WTC11 (cell line): ENCODE data around the gene OVOL2. TPM values are rescaled to one million over a fixed set of nuclear protein-coding genes. Genes with fewer than 3 reads are reported as not detected.
A peak's percentile ranks its signal among the peaks of the same experiment; 100 is the strongest.

Experiments
- ATAC-seq: fragments of 200-7000 bp; cut with Tn5 transposase; 2 replicates; pipeline ENCODE4 v1.10.0; 2021; ENCODE audit warnings: mild to moderate bottlenecking, moderate library complexity
- Bru-seq: library from RNA; stranded (reverse); fragments of 400-500 nt; gene quantifications from one replicate; lab custom pipeline; 2021; lab: Mats Ljungman, UMichigan
- CTCF ChIA-PET: fragments of 300-600 bp; sonication (Branson Sonifier 250); formaldehyde crosslinking; loops from one replicate; lab custom pipeline; 2021; ENCODE audit warnings: antibody characterized with exemption; lab: Charles Lee
- POLR2A ChIA-PET: fragments of 350-600 bp; sonication (Branson Sonifier 250); formaldehyde crosslinking; loops from one replicate; lab custom pipeline; 2021; ENCODE audit warnings: antibody characterized with exemption; lab: Charles Lee
- DNase-seq: peaks from one replicate; pipeline ENCODE4 v3.0.0; 2021; ENCODE audit warnings: low spot score
- H3K27ac Mint-ChIP-seq: 2 replicates; pipeline ENCODE4 v1.8.0; 2021; ENCODE audit warnings: mixed read lengths
- H3K27me3 Mint-ChIP-seq: 2 replicates; pipeline ENCODE4 v1.8.0; 2021; ENCODE audit warnings: low read depth, mild to moderate bottlenecking, moderate library complexity, mixed read lengths
- H3K36me3 Mint-ChIP-seq: 2 replicates; pipeline ENCODE4 v1.8.0; 2021; ENCODE audit warnings: mixed read lengths
- H3K4me1 Mint-ChIP-seq: 2 replicates; pipeline ENCODE4 v1.8.0; 2022; ENCODE audit warnings: mixed read lengths
- H3K4me3 Mint-ChIP-seq: 2 replicates; pipeline ENCODE4 v1.8.0; 2021; ENCODE audit warnings: mild to moderate bottlenecking, moderate library complexity, mixed read lengths
- H3K9me3 Mint-ChIP-seq: 2 replicates; pipeline ENCODE4 v1.8.0; 2021; ENCODE audit warnings: mixed read lengths
- ATF1 ChIP-seq: sonication (generic); formaldehyde crosslinking; IDR thresholded peaks from 2 replicates; pipeline ENCODE4 v1.8.1; 2023; ENCODE audit warnings: mild to moderate bottlenecking, moderate library complexity, missing genetic modification reagents
- EMX1 ChIP-seq: fragments of 250-450 bp; sonication (Bioruptor Pico); IDR thresholded peaks from 2 replicates; pipeline ENCODE4 v1.8.0; 2021; ENCODE audit warnings: mild to moderate bottlenecking
- FOXK1 ChIP-seq: sonication (generic); formaldehyde crosslinking; IDR thresholded peaks from 2 replicates; pipeline ENCODE4 v1.8.0; 2022; ENCODE audit warnings: mild to moderate bottlenecking, moderate library complexity, missing genetic modification reagents
- GRHL2 ChIP-seq: fragments of 250-450 bp; sonication (Bioruptor Pico); IDR thresholded peaks from 2 replicates; pipeline ENCODE4 v1.8.0; 2022; ENCODE audit warnings: mild to moderate bottlenecking, moderate library complexity; ENCODE audit not compliant: insufficient replicate concordance, severe bottlenecking
- IRF2 ChIP-seq: sonication (generic); formaldehyde crosslinking; IDR thresholded peaks from 2 replicates; pipeline ENCODE4 v1.8.0; 2022; ENCODE audit warnings: low read depth, missing genetic modification reagents, borderline replicate concordance
- ZNF317 ChIP-seq: sonication (generic); formaldehyde crosslinking; IDR thresholded peaks from 2 replicates; pipeline ENCODE4 v1.8.1; 2023; ENCODE audit warnings: low read depth, mild to moderate bottlenecking, moderate library complexity, missing genetic modification reagents, borderline replicate concordance
- long read RNA-seq, 3 experiments: library from RNA in 1 of 3; library from capped mRNA in 1 of 3; library from polyadenylated mRNA in 1 of 3; unstranded in 2 of 3; stranded (forward) in 1 of 3; transcript quantifications; one replicate each; pipeline ENCODE4 v2.0.0, GENCODE V29; 2021
- total RNA-seq: library from RNA; stranded (reverse); gene quantifications from 3 replicates; pipeline ENCODE4 v1.2.3, GENCODE V29; 2021
- TF ChIP-seq, protein P1 (sequence below): sonication (generic); formaldehyde crosslinking; IDR thresholded peaks from 2 replicates; pipeline ENCODE4 v1.8.1; 2022; ENCODE audit warnings: mild to moderate bottlenecking, moderate library complexity, missing genetic modification reagents
- TF ChIP-seq, protein P2 (sequence below): sonication (generic); formaldehyde crosslinking; IDR thresholded peaks from 2 replicates; pipeline ENCODE4 v1.8.1; 2022; ENCODE audit warnings: mild to moderate bottlenecking, missing genetic modification reagents, moderate library complexity, borderline replicate concordance
- TF ChIP-seq, protein P3 (sequence below): fragments of 250-450 bp; sonication (Bioruptor Pico); IDR thresholded peaks from 2 replicates; pipeline ENCODE4 v2.1.2; 2022; ENCODE audit warnings: mild to moderate bottlenecking, moderate library complexity
- TF ChIP-seq, protein P4 (sequence below): sonication (generic); formaldehyde crosslinking; IDR thresholded peaks from 2 replicates; pipeline ENCODE4 v1.8.1; 2023; ENCODE audit warnings: mild to moderate bottlenecking, missing genetic modification reagents
- TF ChIP-seq, protein P5 (sequence below): sonication (generic); formaldehyde crosslinking; IDR thresholded peaks from 2 replicates; pipeline ENCODE4 v1.8.0; 2022; ENCODE audit warnings: mild to moderate bottlenecking, missing genetic modification reagents
- TF ChIP-seq, protein P6 (sequence below): sonication (generic); formaldehyde crosslinking; IDR thresholded peaks from 2 replicates; pipeline ENCODE4 v1.8.1; 2023; ENCODE audit warnings: mild to moderate bottlenecking, moderate library complexity, missing genetic modification reagents

Gene OVOL2
- total RNA-seq (9.8 to 11.0 TPM (median 10.4 TPM) in 3 replicates), Bru-seq, nascent RNA (percentile 55 among the genes with signal in this experiment)
- long read RNA-seq, experiment 1, transcript OVOL2-201 (4 exons, 1,555 nt) = major isoform, 18 of 39 reads
- long read RNA-seq, experiment 1, partial matches to known transcripts = 8 of 39 reads
- long read RNA-seq, experiment 1, other reads (novel, unspliced or antisense) = 11 of 39 reads
- long read RNA-seq, experiment 2, transcript OVOL2-201 (4 exons, 1,555 nt) = major isoform, 8 of 17 reads
- long read RNA-seq, experiment 2, partial matches to known transcripts = 3 of 17 reads
- long read RNA-seq, experiment 2, other reads (novel, unspliced or antisense) = 6 of 17 reads
- long read RNA-seq, experiment 3, partial matches to known transcripts = 1 of 1 reads
- long read RNA-seq, experiment 3, other reads (novel, unspliced or antisense) = 0 of 1 reads

DNA sequence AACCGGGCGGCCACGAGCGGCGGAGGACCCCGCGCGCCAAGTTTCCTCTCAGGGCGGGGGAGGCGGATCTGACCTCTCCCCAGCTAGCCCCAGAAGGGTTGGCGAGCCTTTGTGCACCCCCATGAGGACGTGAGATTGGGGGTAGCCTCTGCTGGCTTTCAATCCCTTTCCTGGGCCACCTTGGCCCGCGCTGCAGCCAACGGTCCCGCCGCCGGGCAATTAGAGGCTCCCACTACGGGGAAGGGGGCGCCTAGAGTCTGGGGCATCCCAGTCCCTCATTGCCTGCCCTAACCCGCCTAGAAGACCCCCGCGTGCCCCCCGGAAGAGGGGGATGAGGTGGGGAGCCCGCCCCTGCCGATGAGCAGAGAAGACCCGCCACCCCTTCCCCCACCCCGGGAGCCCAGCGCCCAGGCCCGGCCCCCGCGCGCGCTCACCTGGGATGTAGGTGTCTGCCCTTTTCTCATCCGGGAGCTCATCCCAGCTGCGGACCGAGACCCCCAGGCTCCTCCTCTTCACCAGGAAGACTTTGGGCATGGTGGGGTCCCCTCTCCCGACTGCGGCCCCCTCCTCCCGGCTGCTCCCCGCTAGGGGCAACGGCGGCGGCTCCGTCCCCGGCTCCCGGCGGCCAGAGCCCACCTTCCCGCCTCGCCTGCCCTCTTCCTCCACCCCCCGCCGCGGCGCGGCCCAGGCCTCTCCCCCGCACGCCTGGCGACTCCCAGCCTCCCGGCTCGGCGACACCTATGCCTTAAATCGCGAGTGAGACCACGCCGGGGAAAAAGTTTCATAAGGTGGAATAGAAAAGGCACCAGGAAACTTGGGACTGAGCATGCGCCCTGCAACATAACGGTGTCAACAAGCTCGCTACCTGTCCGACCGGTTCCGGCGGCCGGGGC, at the start of gene OVOL2:
OVOL2 (minus strand) TSS at position 816 of the 893 bp plus-strand sequence; CDS start at position 534, 282 bp downstream.
- peaks cover 29% of the 10 kb centered on the region for H3K4me1 Mint-ChIP-seq
- TF ChIP-seq, protein P1, sequence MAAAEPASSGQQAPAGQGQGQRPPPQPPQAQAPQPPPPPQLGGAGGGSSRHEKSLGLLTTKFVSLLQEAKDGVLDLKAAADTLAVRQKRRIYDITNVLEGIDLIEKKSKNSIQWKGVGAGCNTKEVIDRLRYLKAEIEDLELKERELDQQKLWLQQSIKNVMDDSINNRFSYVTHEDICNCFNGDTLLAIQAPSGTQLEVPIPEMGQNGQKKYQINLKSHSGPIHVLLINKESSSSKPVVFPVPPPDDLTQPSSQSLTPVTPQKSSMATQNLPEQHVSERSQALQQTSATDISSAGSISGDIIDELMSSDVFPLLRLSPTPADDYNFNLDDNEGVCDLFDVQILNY (CRISPR knock-in tag) = 0 out of 2 replicates have a peak, but pooled peaks have one; percentile 32
- TF ChIP-seq, protein P2, sequence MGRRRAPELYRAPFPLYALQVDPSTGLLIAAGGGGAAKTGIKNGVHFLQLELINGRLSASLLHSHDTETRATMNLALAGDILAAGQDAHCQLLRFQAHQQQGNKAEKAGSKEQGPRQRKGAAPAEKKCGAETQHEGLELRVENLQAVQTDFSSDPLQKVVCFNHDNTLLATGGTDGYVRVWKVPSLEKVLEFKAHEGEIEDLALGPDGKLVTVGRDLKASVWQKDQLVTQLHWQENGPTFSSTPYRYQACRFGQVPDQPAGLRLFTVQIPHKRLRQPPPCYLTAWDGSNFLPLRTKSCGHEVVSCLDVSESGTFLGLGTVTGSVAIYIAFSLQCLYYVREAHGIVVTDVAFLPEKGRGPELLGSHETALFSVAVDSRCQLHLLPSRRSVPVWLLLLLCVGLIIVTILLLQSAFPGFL = no peak
- TF ChIP-seq IRF2 (no peak), ZNF317 (no peak), GRHL2 (peak; percentile 17), FOXK1 (peak; percentile 83)
- TF ChIP-seq, protein P3, sequence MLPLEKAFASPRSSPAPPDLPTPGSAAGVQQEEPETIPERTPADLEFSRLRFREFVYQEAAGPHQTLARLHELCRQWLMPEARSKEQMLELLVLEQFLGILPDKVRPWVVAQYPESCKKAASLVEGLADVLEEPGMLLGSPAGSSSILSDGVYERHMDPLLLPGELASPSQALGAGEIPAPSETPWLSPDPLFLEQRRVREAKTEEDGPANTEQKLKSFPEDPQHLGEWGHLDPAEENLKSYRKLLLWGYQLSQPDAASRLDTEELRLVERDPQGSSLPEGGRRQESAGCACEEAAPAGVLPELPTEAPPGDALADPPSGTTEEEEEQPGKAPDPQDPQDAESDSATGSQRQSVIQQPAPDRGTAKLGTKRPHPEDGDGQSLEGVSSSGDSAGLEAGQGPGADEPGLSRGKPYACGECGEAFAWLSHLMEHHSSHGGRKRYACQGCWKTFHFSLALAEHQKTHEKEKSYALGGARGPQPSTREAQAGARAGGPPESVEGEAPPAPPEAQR (CRISPR knock-in tag) = no peak
- TF ChIP-seq, protein P4, sequence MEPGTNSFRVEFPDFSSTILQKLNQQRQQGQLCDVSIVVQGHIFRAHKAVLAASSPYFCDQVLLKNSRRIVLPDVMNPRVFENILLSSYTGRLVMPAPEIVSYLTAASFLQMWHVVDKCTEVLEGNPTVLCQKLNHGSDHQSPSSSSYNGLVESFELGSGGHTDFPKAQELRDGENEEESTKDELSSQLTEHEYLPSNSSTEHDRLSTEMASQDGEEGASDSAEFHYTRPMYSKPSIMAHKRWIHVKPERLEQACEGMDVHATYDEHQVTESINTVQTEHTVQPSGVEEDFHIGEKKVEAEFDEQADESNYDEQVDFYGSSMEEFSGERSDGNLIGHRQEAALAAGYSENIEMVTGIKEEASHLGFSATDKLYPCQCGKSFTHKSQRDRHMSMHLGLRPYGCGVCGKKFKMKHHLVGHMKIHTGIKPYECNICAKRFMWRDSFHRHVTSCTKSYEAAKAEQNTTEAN = 0 out of 2 replicates have a peak, but pooled peaks have one; percentile 18
- TF ChIP-seq, protein P5, sequence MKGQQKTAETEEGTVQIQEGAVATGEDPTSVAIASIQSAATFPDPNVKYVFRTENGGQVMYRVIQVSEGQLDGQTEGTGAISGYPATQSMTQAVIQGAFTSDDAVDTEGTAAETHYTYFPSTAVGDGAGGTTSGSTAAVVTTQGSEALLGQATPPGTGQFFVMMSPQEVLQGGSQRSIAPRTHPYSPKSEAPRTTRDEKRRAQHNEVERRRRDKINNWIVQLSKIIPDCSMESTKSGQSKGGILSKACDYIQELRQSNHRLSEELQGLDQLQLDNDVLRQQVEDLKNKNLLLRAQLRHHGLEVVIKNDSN (CRISPR knock-in tag) = 0 out of 2 replicates have a peak, but pooled peaks have one; percentile 0
- TF ChIP-seq, protein P6, sequence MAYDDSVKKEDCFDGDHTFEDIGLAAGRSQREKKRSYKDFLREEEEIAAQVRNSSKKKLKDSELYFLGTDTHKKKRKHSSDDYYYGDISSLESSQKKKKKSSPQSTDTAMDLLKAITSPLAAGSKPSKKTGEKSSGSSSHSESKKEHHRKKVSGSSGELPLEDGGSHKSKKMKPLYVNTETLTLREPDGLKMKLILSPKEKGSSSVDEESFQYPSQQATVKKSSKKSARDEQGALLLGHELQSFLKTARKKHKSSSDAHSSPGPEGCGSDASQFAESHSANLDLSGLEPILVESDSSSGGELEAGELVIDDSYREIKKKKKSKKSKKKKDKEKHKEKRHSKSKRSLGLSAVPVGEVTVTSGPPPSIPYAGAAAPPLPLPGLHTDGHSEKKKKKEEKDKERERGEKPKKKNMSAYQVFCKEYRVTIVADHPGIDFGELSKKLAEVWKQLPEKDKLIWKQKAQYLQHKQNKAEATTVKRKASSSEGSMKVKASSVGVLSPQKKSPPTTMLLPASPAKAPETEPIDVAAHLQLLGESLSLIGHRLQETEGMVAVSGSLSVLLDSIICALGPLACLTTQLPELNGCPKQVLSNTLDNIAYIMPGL = peak; percentile 4; the same call in 1 of the 2 replicates
- H3K9me3 Mint-ChIP-seq = no peaks in the 10 kb centered on the region
- ATAC-seq (peak; percentile 16), DNase-seq (peak; percentile 83)
- CTCF ChIA-PET = interaction anchor here (0.6 to 1.4 kb wide), 5 partner anchors 13 to 375 kb away, joined by 3 to 4 read pairs (median 3); partner anchors contain the start of gene RRBP1
- peaks cover 33% of the 10 kb centered on the region for H3K27me3 Mint-ChIP-seq
- peak within 1 kb of the TSS; percentile 13; the same call in 1 of the 2 replicates for H3K27ac Mint-ChIP-seq
- H3K36me3 Mint-ChIP-seq = no peaks in the 10 kb centered on the region
- H3K4me3 Mint-ChIP-seq = peak within 1 kb of the TSS; percentile 73
- POLR2A ChIA-PET = interaction anchor here (0.7 to 1.5 kb wide), 2 partner anchors 62 to 117 kb away, joined by 3 read pairs; no protein-coding TSS in a partner anchor

DNA sequence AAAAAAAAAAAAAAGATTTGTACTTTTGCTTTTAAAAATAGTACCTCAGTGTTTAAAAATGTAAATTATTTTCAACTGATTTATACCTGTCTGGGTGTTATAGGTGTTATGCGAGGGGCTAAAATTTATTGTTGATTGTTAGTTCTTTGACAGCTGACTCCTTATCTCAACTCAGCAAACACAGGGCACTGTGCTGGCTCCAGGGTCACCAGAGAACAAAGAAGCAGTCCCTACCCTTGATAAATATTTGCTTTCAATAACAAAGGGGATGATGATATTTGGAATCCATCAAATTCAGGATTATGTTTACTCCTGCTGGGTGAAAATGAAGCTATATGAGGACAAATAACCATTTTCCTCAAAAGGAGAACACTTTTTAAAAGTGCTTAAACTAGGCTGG, 45.8 kb upstream of the OVOL2 start:
- ATAC-seq = no peak
- no peak overlapping the region for H3K27ac Mint-ChIP-seq
- no peak for DNase-seq
- no peak overlapping the region for H3K4me3 Mint-ChIP-seq
- CTCF ChIA-PET = no interaction called here
- peaks cover 5% of the 10 kb centered on the region for H3K9me3 Mint-ChIP-seq
- no peaks in the 10 kb centered on the region for H3K36me3 Mint-ChIP-seq
- TF ChIP-seq EMX1 = no peak
- no peak for TF ChIP-seq ATF1 (CRISPR knock-in tag)
- peaks cover 12% of the 10 kb centered on the region for H3K4me1 Mint-ChIP-seq
- POLR2A ChIA-PET = no interaction called here
- H3K27me3 Mint-ChIP-seq = peaks cover 7% of the 10 kb centered on the region
